Upper lobe of right lung (tissue), 1 donor: Measurements from ENCODE around the gene ZNF724. TPM values are rescaled to one million over a fixed set of nuclear protein-coding genes. Genes with fewer than 3 reads are reported as not detected.
"Not testable (repeated sequence)": the region's sequence is repeated elsewhere in the genome, so short reads cannot be mapped to it uniquely, and the experiment has no call there.

Experiments
- ATAC-seq: fragments of 200-7000 bp; cut with Tn5 transposase; one replicate; pipeline ENCODE4 v1.9.1; 2020; ENCODE audit warnings: mild to moderate bottlenecking, moderate library complexity
- DNase-seq: peaks from one replicate; pipeline ENCODE4 v3.0.0-alpha.2; 2020
- H3K27ac ChIP-seq: fragments of 200-600 bp; one replicate; pipeline ENCODE4 v1.8.0; 2022
- H3K27me3 ChIP-seq: fragments of 200-600 bp; one replicate; pipeline ENCODE4 v1.8.0; 2022; ENCODE audit warnings: mild to moderate bottlenecking
- H3K36me3 ChIP-seq: fragments of 200-600 bp; one replicate; pipeline ENCODE4 v1.8.0; 2022
- H3K4me1 ChIP-seq: fragments of 200-600 bp; one replicate; pipeline ENCODE4 v1.8.0; 2022
- H3K4me3 ChIP-seq: fragments of 200-600 bp; one replicate; pipeline ENCODE4 v1.8.0; 2022; ENCODE audit warnings: mild to moderate bottlenecking
- H3K9me3 ChIP-seq: fragments of 200-600 bp; one replicate; pipeline ENCODE4 v1.8.0; 2022
- CTCF ChIP-seq: fragments of 200-600 bp; IDR thresholded peaks from one replicate; pipeline ENCODE4 v1.8.0; 2022; ENCODE audit warnings: antibody characterized with exemption
- intact Hi-C: fragments of 100-400 bp; cut with DNase I; formaldehyde crosslinking; loops from one replicate; pipeline ENCODE4 v1.11.0; 2022
- total RNA-seq: library from RNA; stranded (reverse); fragmentation: NEBNext Ultra II Directional; extraction: Animal tissue kit (Norgen Biotek cat#: 25700); gene quantifications from one replicate; pipeline ENCODE4 v1.2.1, GENCODE V29; 2021
- donor health status: DM: no; HTN: yes; CAD: no; lungs with severe emphysema.

ZNF724 gene
- total RNA-seq, 1 donor from 2014 or later: 2.3 TPM

- no peak overlapping the region for H3K27ac ChIP-seq
- DNase-seq: no peak
These were observed 33.7 kb upstream of the ZNF724 start for GRCh38 chr19:23283925-23284324.

GRCh38 chr19:23281663-23282276, 31.6 kb upstream of the ZNF724 start:
- H3K9me3 ChIP-seq: no peaks in the 10 kb centered on the region
- H3K27me3 ChIP-seq: no peaks in the 10 kb centered on the region
- intact Hi-C loops: no loop called here

More at GRCh38 chr19:23283925-23284324, 33.7 kb upstream of the ZNF724 start:
- no peak overlapping the region for H3K4me3 ChIP-seq
- intact Hi-C loops: no loop called here
- H3K36me3 ChIP-seq: no peaks in the 10 kb centered on the region
- peak; percentile 86 for ATAC-seq
- peak; percentile 68 for TF ChIP-seq CTCF
- H3K4me1 ChIP-seq: no peaks in the 10 kb centered on the region
- no peaks in the 10 kb centered on the region for H3K27me3 ChIP-seq
- no peaks in the 10 kb centered on the region for H3K9me3 ChIP-seq

GRCh38 chr19:23278118-23278517, 27.9 kb upstream of the ZNF724 start:
- H3K9me3 ChIP-seq, DNase-seq, ATAC-seq, intact Hi-C loops, H3K27me3 ChIP-seq, H3K4me1 ChIP-seq, H3K27ac ChIP-seq, H3K36me3 ChIP-seq, H3K4me3 ChIP-seq: not testable (repeated sequence)

More at GRCh38 chr19:23281663-23282276, 31.6 kb upstream of the ZNF724 start:
- ATAC-seq (no peak), DNase-seq (no peak)
- Histone ChIP-seq H3K4me1 (no peaks in the 10 kb centered on the region), H3K4me3 (no peak overlapping the region), H3K36me3 (no peaks in the 10 kb centered on the region), H3K27ac (no peak overlapping the region)
- TF ChIP-seq CTCF: no peak

- intact Hi-C loops: no loop called here
These were observed 23.6 kb upstream of the ZNF724 start for GRCh38 chr19:23273590-23274412.

GRCh38 chr19:23273022-23273589, 22.9 kb upstream of the ZNF724 start:
- TF ChIP-seq CTCF: no peak
- ATAC-seq (no peak), DNase-seq (no peak)
- Histone ChIP-seq H3K36me3 (peaks cover 28% of the 10 kb centered on the region), H3K4me3 (peak overlapping the region; percentile 93), H3K27me3 (no peaks in the 10 kb centered on the region), H3K27ac (peak overlapping the region; percentile 90), H3K9me3 (no peaks in the 10 kb centered on the region), H3K4me1 (peaks cover 9% of the 10 kb centered on the region)
- intact Hi-C loops: no loop called here

More at GRCh38 chr19:23273590-23274412, 23.6 kb upstream of the ZNF724 start:
- H3K27me3 ChIP-seq: no peaks in the 10 kb centered on the region
- peaks cover 21% of the 10 kb centered on the region for H3K36me3 ChIP-seq
- H3K4me1 ChIP-seq: peaks cover 9% of the 10 kb centered on the region
- peak overlapping the region; percentile 93 for H3K4me3 ChIP-seq
- DNase-seq (peak; percentile 95), ATAC-seq (peak; percentile 100)
- peak overlapping the region; percentile 90 for H3K27ac ChIP-seq
- H3K9me3 ChIP-seq: no peaks in the 10 kb centered on the region
- TF ChIP-seq CTCF: peak; percentile 3
